ENCODE results near the gene SLC39A6.

SLC39A6 gene

GRCh38 chr18:36158266-36158867, 29.2 kb upstream of the SLC39A6 start:
- H3K9me3 ChIP-seq (ENCODE audit: control insufficient read depth, low read length), result no peaks in the 10 kb centered on the region
- WGBS, 2 experiments, result 94 to 98% methylated on average over 3 to 5 of the region's 5 CpGs
- H3K27me3 ChIP-seq (ENCODE audit: control insufficient read depth, insufficient read depth, low read length, poor library complexity, severe bottlenecking), result no peaks in the 10 kb centered on the region
- no peak overlapping the region for H3K27ac ChIP-seq (ENCODE audit: insufficient read depth, low read depth, low read length, poor library complexity, severe bottlenecking)
- peaks cover 37% of the 10 kb centered on the region for H3K36me3 ChIP-seq (ENCODE audit: control insufficient read depth, insufficient read depth, low read length)
- H3K4me1 ChIP-seq (ENCODE audit: control insufficient read depth, insufficient read depth, low read length), result no peaks in the 10 kb centered on the region
- H3K4me3 ChIP-seq (ENCODE audit: insufficient read depth, low read depth, low read length), result no peak overlapping the region

- Histone ChIP-seq H3K9me3 (ENCODE audit: control insufficient read depth, low read length) (no peaks in the 10 kb centered on the region), H3K36me3 (ENCODE audit: control insufficient read depth, insufficient read depth, low read length) (peaks cover 39% of the 10 kb centered on the region)
Observed at GRCh38 chr18:36157441-36157840, 28.3 kb upstream of the SLC39A6 start.

DNA sequence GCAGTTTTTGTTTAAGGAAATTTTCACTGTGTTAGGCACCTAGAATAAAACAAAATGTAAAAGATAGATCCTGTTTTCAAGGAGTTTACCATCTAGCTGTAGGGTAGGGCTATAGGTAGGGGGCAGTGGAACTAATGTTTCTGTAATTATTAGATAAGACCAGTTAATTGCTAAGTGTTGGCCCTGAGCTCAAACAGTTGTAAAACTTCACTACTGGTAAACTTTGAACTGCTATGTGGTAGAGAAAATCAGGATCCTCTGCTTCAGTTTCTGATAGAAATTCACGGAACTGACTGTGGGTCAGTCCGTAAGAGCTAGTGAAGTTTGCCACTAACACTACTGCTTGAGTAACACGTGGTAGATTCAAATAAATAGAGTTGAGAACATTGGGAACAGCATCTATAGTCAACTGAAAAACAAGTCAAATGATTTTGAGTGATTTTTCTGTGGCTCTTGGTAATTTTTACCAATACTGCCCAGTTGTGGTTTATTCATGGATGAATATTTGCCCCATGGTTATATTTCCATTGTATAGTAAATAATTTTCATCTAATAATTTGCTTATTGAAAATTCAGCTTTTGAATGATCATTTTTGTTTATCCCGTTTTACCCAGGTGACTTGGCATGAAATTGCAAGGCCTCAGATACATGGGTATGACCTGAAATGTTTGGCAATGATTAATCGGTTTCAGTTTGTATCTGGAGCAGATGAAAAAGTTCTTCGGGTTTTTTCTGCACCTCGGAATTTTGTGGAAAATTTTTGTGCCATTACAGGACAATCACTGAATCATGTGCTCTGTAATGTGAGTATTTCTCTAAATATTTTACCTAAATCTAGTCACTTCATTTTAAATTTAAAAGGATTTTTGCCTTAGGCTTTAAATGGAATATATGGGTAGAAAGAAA, 27.0 kb upstream of the SLC39A6 start:
- Histone ChIP-seq H3K27me3 (ENCODE audit: control insufficient read depth, insufficient read depth, low read length, poor library complexity, severe bottlenecking) (no peaks in the 10 kb centered on the region), H3K36me3 (ENCODE audit: control insufficient read depth, insufficient read depth, low read length) (peaks cover 26% of the 10 kb centered on the region), H3K9me3 (ENCODE audit: control insufficient read depth, low read length) (no peaks in the 10 kb centered on the region), H3K4me3 (ENCODE audit: insufficient read depth, low read depth, low read length) (no peak overlapping the region), H3K27ac (ENCODE audit: insufficient read depth, low read depth, low read length, poor library complexity, severe bottlenecking) (no peak overlapping the region), H3K4me1 (ENCODE audit: control insufficient read depth, insufficient read depth, low read length) (no peaks in the 10 kb centered on the region)
- WGBS, 2 experiments, result 97% methylated on average over 7 of the region's 7 CpGs

More at GRCh38 chr18:36157441-36157840, 28.3 kb upstream of the SLC39A6 start:
- H3K4me3 ChIP-seq (ENCODE audit: insufficient read depth, low read depth, low read length), result no peak overlapping the region
- H3K27ac ChIP-seq (ENCODE audit: insufficient read depth, low read depth, low read length, poor library complexity, severe bottlenecking), result no peak overlapping the region
- H3K27me3 ChIP-seq (ENCODE audit: control insufficient read depth, insufficient read depth, low read length, poor library complexity, severe bottlenecking), result no peaks in the 10 kb centered on the region
- H3K4me1 ChIP-seq (ENCODE audit: control insufficient read depth, insufficient read depth, low read length), result no peaks in the 10 kb centered on the region

DNA sequence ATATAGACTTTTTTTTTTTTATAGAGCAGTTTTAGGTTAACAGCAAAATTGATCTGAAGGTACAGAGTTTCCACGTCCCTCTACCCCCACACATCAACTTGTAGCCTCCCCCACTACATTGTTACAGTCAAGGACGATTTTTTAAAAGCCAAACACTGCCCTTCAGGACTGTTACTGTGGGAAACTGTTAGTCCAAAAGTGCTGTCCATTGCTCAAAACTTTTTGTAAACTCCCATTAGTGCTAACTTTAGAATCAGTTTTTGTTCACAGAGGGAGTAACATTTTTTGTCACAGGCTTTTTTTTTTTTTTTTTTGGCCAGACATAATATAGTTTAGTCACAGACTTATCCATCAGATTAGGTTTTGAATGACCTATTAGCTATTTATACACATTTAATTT, 24.6 kb upstream of the SLC39A6 start:
- 95 to 96% methylated on average over 2 of the region's 2 CpGs for WGBS, 2 experiments
- no peaks in the 10 kb centered on the region for H3K9me3 ChIP-seq (ENCODE audit: control insufficient read depth, low read length)
- peaks cover 19% of the 10 kb centered on the region for H3K36me3 ChIP-seq (ENCODE audit: control insufficient read depth, insufficient read depth, low read length)
- no peaks in the 10 kb centered on the region for H3K27me3 ChIP-seq (ENCODE audit: control insufficient read depth, insufficient read depth, low read length, poor library complexity, severe bottlenecking)
- H3K4me3 ChIP-seq (ENCODE audit: insufficient read depth, low read depth, low read length), result no peak overlapping the region
- H3K4me1 ChIP-seq (ENCODE audit: control insufficient read depth, insufficient read depth, low read length), result no peaks in the 10 kb centered on the region
- no peak overlapping the region for H3K27ac ChIP-seq (ENCODE audit: insufficient read depth, low read depth, low read length, poor library complexity, severe bottlenecking)

DNA sequence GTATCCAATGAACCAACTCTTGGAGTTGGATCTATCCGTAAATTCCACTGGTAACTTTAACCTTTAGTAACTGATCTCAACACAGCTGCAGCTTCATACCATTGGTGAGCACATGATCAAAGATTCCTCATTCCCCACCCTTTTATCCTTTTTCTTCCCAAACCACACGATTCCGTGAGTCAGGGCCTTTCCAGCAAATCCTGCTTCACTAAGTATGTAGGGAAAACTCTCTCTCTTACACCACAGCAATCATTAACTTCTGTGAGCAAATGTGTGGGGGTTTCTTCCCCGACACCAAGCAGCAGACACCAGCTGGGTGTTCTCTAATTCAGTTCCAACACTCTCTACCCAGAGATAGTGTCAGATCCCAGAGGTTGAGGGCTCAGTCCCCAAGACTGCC, 24.1 kb upstream of the SLC39A6 start:
- Histone ChIP-seq H3K4me1 (ENCODE audit: control insufficient read depth, insufficient read depth, low read length) (no peaks in the 10 kb centered on the region), H3K27me3 (ENCODE audit: control insufficient read depth, insufficient read depth, low read length, poor library complexity, severe bottlenecking) (no peaks in the 10 kb centered on the region), H3K36me3 (ENCODE audit: control insufficient read depth, insufficient read depth, low read length) (peaks cover 23% of the 10 kb centered on the region), H3K9me3 (ENCODE audit: control insufficient read depth, low read length) (no peaks in the 10 kb centered on the region), H3K27ac (ENCODE audit: insufficient read depth, low read depth, low read length, poor library complexity, severe bottlenecking) (no peak overlapping the region), H3K4me3 (ENCODE audit: insufficient read depth, low read depth, low read length) (no peak overlapping the region)
- 95% methylated on average over 4 of the region's 4 CpGs for WGBS, 2 experiments

DNA sequence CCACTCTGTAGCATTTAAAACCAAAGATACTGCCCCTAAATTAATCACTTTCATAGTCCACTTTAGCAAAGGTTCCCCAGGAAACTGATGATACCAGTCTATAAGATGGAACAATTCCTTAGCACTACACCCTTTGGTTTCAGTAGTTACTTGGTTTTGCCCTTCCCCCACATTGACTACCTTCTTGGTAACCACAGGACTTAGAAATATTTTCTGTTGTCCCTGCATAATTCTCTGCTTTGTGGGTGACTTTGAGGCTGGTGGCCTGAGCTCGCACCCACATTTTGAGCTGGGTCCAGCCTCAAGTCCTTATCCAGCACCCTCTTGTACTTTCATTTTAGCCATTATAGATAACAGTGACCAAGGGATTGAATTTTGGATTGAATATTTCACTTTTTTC, 23.6 kb upstream of the SLC39A6 start:
- Histone ChIP-seq H3K4me3 (ENCODE audit: insufficient read depth, low read depth, low read length) (no peak overlapping the region), H3K4me1 (ENCODE audit: control insufficient read depth, insufficient read depth, low read length) (no peaks in the 10 kb centered on the region), H3K27me3 (ENCODE audit: control insufficient read depth, insufficient read depth, low read length, poor library complexity, severe bottlenecking) (no peaks in the 10 kb centered on the region), H3K9me3 (ENCODE audit: control insufficient read depth, low read length) (no peaks in the 10 kb centered on the region), H3K27ac (ENCODE audit: insufficient read depth, low read depth, low read length, poor library complexity, severe bottlenecking) (no peak overlapping the region), H3K36me3 (ENCODE audit: control insufficient read depth, insufficient read depth, low read length) (peaks cover 25% of the 10 kb centered on the region)
- WGBS, 2 experiments, result 95 to 100% methylated on average over 1 of the region's 1 CpG

DNA sequence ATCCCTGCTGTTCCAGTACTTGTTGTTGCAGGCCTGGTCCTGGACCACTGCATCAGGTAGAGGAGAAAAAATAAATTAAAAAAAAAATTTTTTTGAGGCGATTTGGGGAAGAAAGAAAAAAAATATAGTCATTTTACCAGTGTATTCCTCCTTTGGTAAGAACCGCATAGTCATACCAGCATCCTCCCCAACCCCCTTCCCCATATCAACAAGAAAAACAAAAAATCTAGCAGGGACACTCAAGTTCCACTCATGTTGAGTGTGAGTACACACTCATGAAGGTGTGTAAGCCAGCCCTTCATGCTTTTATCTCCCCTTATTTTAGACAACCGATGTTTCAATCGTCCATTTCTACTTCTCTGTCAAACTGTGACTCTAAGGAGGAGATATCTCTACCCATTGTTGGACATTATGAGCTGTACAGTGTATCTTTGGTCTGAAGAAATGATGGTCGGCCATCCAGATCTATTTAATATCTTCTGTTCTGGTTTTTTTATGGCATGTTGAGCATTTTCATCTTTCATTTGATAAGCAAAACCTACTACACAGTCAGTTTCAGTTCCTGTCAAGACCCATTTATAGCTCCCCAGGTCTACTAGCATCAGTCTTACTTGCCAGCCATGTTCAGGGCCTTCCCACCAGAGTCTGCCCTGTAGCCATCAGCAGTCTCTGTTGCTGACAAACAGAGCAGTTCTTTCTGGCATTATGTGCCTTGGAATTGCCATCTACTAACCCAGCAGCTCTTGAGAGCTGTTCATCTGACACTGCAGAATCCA, 20.6 kb upstream of the SLC39A6 start:
- Histone ChIP-seq H3K27me3 (ENCODE audit: control insufficient read depth, insufficient read depth, low read length, poor library complexity, severe bottlenecking) (no peaks in the 10 kb centered on the region), H3K4me1 (ENCODE audit: control insufficient read depth, insufficient read depth, low read length) (no peaks in the 10 kb centered on the region), H3K36me3 (ENCODE audit: control insufficient read depth, insufficient read depth, low read length) (peaks cover 39% of the 10 kb centered on the region), H3K4me3 (ENCODE audit: insufficient read depth, low read depth, low read length) (no peak overlapping the region), H3K9me3 (ENCODE audit: control insufficient read depth, low read length) (no peaks in the 10 kb centered on the region), H3K27ac (ENCODE audit: insufficient read depth, low read depth, low read length, poor library complexity, severe bottlenecking) (no peak overlapping the region)
- 93 to 100% methylated on average over 2 to 5 of the region's 5 CpGs for WGBS, 2 experiments

- H3K4me1 ChIP-seq (ENCODE audit: control insufficient read depth, insufficient read depth, low read length), result no peaks in the 10 kb centered on the region
- 91 to 97% methylated on average over 1 to 2 of the region's 2 CpGs for WGBS, 2 experiments
Observed at GRCh38 chr18:36143391-36143790, 14.3 kb upstream of the SLC39A6 start.

GRCh38 chr18:36142751-36143150, 13.6 kb upstream of the SLC39A6 start:
- no peaks in the 10 kb centered on the region for H3K27me3 ChIP-seq (ENCODE audit: control insufficient read depth, insufficient read depth, low read length, poor library complexity, severe bottlenecking)
- 90 to 97% methylated on average over 1 of the region's 3 CpGs for WGBS, 2 experiments
- no peaks in the 10 kb centered on the region for H3K9me3 ChIP-seq (ENCODE audit: control insufficient read depth, low read length)
- H3K4me1 ChIP-seq (ENCODE audit: control insufficient read depth, insufficient read depth, low read length), result no peaks in the 10 kb centered on the region
- H3K4me3 ChIP-seq (ENCODE audit: insufficient read depth, low read depth, low read length), result no peak overlapping the region
- peaks cover 46% of the 10 kb centered on the region for H3K36me3 ChIP-seq (ENCODE audit: control insufficient read depth, insufficient read depth, low read length)
- no peak overlapping the region for H3K27ac ChIP-seq (ENCODE audit: insufficient read depth, low read depth, low read length, poor library complexity, severe bottlenecking)

More at GRCh38 chr18:36143391-36143790, 14.3 kb upstream of the SLC39A6 start:
- Histone ChIP-seq H3K9me3 (ENCODE audit: control insufficient read depth, low read length) (no peaks in the 10 kb centered on the region), H3K4me3 (ENCODE audit: insufficient read depth, low read depth, low read length) (no peak overlapping the region), H3K36me3 (ENCODE audit: control insufficient read depth, insufficient read depth, low read length) (peaks cover 49% of the 10 kb centered on the region), H3K27ac (ENCODE audit: insufficient read depth, low read depth, low read length, poor library complexity, severe bottlenecking) (no peak overlapping the region), H3K27me3 (ENCODE audit: control insufficient read depth, insufficient read depth, low read length, poor library complexity, severe bottlenecking) (no peaks in the 10 kb centered on the region)

- H3K36me3 ChIP-seq (ENCODE audit: control insufficient read depth, insufficient read depth, low read length), result peaks cover 43% of the 10 kb centered on the region
Observed at GRCh38 chr18:36141576-36141975, 12.4 kb upstream of the SLC39A6 start.

More at GRCh38 chr18:36141576-36141975, 12.4 kb upstream of the SLC39A6 start:
- H3K27me3 ChIP-seq (ENCODE audit: control insufficient read depth, insufficient read depth, low read length, poor library complexity, severe bottlenecking), result no peaks in the 10 kb centered on the region
- 90 to 95% methylated on average over 4 of the region's 4 CpGs for WGBS, 2 experiments
- no peak overlapping the region for H3K27ac ChIP-seq (ENCODE audit: insufficient read depth, low read depth, low read length, poor library complexity, severe bottlenecking)
- no peak overlapping the region for H3K4me3 ChIP-seq (ENCODE audit: insufficient read depth, low read depth, low read length)
- no peaks in the 10 kb centered on the region for H3K4me1 ChIP-seq (ENCODE audit: control insufficient read depth, insufficient read depth, low read length)
- no peaks in the 10 kb centered on the region for H3K9me3 ChIP-seq (ENCODE audit: control insufficient read depth, low read length)
